Measurements from ENCODE around the gene IRX2. TPM values are rescaled to one million over a fixed set of nuclear protein-coding genes. Genes with fewer than 3 reads are reported as not detected.

Gene IRX2
- total and polyA plus RNA-seq, 2 of the 8 experiments (the other 6 are each of a cell fraction or from before 2014, with no cell fraction given) = 23.4 to 40.4 TPM

DNA sequence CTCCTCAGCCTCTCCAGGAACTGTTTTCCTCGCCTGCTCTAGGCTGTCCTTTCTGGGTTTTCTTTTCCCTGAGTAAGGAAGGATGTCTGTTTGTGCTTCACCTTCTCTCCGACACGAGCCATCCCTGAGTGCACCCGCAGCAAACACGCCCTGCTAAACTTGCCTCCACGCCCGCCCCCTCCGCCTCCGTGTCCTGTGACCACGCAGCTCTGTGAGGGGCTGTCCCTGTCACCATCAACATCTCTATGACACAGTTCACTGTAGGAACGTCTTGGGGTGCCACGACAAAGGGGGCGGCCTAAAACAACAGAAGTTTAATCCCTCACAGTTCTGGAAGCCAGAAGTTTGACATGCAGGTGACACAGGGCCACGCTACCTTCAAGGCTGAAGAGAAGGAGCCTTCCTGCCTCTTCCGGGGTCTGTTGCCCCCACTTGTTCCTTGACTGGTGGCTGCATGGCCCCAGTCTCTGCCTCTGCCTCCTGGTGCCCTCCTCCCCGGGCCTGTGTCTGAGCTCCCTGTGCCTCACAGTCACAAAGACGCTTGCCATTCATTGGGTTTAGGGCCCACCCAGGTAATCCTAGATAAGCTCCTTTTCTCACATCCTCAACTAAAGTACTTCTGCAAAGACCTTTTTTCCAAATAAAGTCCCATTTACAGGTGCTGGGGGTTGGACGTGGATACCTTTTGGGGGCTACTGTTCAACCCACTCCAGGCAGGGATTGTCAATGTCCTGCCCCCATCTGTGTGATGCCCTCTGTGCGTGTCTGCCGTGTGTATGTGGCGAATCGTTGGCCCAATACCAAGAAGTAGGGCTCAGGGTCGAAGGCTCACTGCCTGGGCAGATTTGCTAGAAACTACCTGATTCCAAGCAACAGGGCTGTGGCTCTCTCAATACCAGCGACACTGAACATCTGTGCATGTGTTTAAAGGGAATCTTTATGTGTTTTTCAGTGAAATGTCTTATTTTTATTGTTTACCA, 39.7 kb downstream of the IRX2 start:
- peak overlapping the region; percentile 39; the same call in 1 of the 2 replicates for H2BK12ac ChIP-seq (ENCODE audit: low read depth, low read length)
- no peak overlapping the region for H3K27ac ChIP-seq (ENCODE audit: low read depth, low read length)
- ChIA-PET CTCF (ENCODE audit: partially characterized antibody) (interaction anchor here (0.6 to 1.9 kb wide), 6 partner anchors 9 to 408 kb away, joined by 3 to 7 read pairs (median 4); no protein-coding TSS in a partner anchor), POLR2A (ENCODE audit: partially characterized antibody) (no interaction called here)
- H3K14ac ChIP-seq (ENCODE audit: insufficient read length) = no peak overlapping the region
- H4K5ac ChIP-seq (ENCODE audit: insufficient read length, low read depth, low read length) = no peak overlapping the region
- DNase-seq (ENCODE audit: low read depth in 1 of 2, low spot score in 2 of 2) = no peak
- no peak overlapping the region for H2AFZ ChIP-seq (ENCODE audit: low read length)
- H3K18ac ChIP-seq (ENCODE audit: extremely low read depth, low read length) = peak overlapping the region; percentile 19
- H2BK20ac ChIP-seq (ENCODE audit: low read length) = no peak overlapping the region
- no peaks in the 10 kb centered on the region for H3K79me2 ChIP-seq (ENCODE audit: control insufficient read depth in 1 of 2, insufficient read depth in 2 of 2, low read length in 2 of 2)
- no peak overlapping the region for H2AK5ac ChIP-seq (ENCODE audit: low read depth, low read length)
- H3K4me3 ChIP-seq (ENCODE audit: extremely low read depth in 1 of 4, insufficient read depth in 2 of 4, low read depth in 3 of 4, low read length in 4 of 4) = no peak overlapping the region
- H3K4me1 ChIP-seq (replicated peaks in 1 of 4; ENCODE audit: control insufficient read depth in 3 of 4, insufficient read depth in 4 of 4, low read length in 3 of 4) = peaks cover 0 to 6% (median 1%) of the 10 kb centered on the region in 4 experiments; a peak in 4 of 7 replicates
- FAIRE-seq = no peak
- no peak overlapping the region for H4K8ac ChIP-seq (ENCODE audit: extremely low read depth, insufficient read depth, low read length)
- H3K23ac ChIP-seq (ENCODE audit: insufficient read length) = no peak overlapping the region
- no peaks in the 10 kb centered on the region for H4K20me1 ChIP-seq (replicated peaks in 1 of 2; ENCODE audit: control insufficient read depth in 1 of 2, insufficient read depth in 2 of 2, low read length in 2 of 2)
- no peaks in the 10 kb centered on the region for H3K27me3 ChIP-seq (replicated peaks in 1 of 4; ENCODE audit: control insufficient read depth in 3 of 4, extremely low read depth in 1 of 4, insufficient read depth in 3 of 4, low read length in 3 of 4)
- H3K9me3 ChIP-seq (ENCODE audit: insufficient read depth in 2 of 2, low read depth in 1 of 2, low read length in 1 of 2) = no peaks in the 10 kb centered on the region; a peak in 1 of 4 replicates
- no peak overlapping the region for H2BK5ac ChIP-seq (ENCODE audit: low read depth, low read length)
- no peak overlapping the region for H3K4me2 ChIP-seq (ENCODE audit: insufficient read depth in 1 of 2, low read depth in 2 of 2, low read length in 2 of 2)
- no peaks in the 10 kb centered on the region for H3K36me3 ChIP-seq (ENCODE audit: control insufficient read depth in 2 of 4, insufficient read depth in 4 of 4, low read length in 3 of 4)
- H3K4ac ChIP-seq (replicated peaks; ENCODE audit: insufficient read length, low read depth, low read length) = no peak overlapping the region
- no peak overlapping the region for H2BK120ac ChIP-seq (replicated peaks; ENCODE audit: low read depth, low read length)
- 90% methylated on average over 23 of the region's 24 CpGs; no CpG with 5 or more reads in 1 of the 2 experiments for WGBS, 2 experiments (ENCODE audit: extremely low coverage in 1 of 2, insufficient coverage in 1 of 2, insufficient read length in 1 of 2, insufficient replicate concordance in 2 of 2, low coverage in 1 of 2, low lambda C conversion rate in 2 of 2, missing lambda C conversion rate in 1 of 2)
- H3K56ac ChIP-seq (replicated peaks; ENCODE audit: insufficient read length, low read depth, low read length) = no peak overlapping the region
- no peak overlapping the region for H3K9ac ChIP-seq (replicated peaks in 1 of 4; ENCODE audit: extremely low read depth in 1 of 4, low read depth in 3 of 4, low read length in 3 of 4)
- H2BK15ac ChIP-seq (ENCODE audit: low read length) = no peak overlapping the region
- no peak overlapping the region for H4K91ac ChIP-seq (replicated peaks; ENCODE audit: insufficient read length, low read length)
- H3K79me1 ChIP-seq (ENCODE audit: low read depth, low read length) = no peaks in the 10 kb centered on the region
- H3K23me2 ChIP-seq (ENCODE audit: low read depth, low read length) = no peaks in the 10 kb centered on the region
- TF ChIP-seq EZH2 (IDR thresholded peaks at IDR 0.05; ENCODE audit: low read depth, low read length, severe bottlenecking) (no peak), RBBP5 (IDR thresholded peaks at IDR 0.05; ENCODE audit: borderline replicate concordance, low read depth, low read length) (no peak), SAP30 (IDR thresholded peaks at IDR 0.05; ENCODE audit: insufficient read depth, insufficient replicate concordance, low read length) (no peak), POLR2A (IDR thresholded peaks at IDR 0.05; ENCODE audit: control extremely low read depth in 1 of 2, low read depth in 2 of 2, low read length in 2 of 2) (no peak), PHF8 (conservative IDR thresholded peaks at IDR 0.05; ENCODE audit: low read depth, low read length) (no peak), HDAC6 (IDR thresholded peaks at IDR 0.05; ENCODE audit: low read depth, low read length) (no peak), ASH2L (IDR thresholded peaks at IDR 0.05; ENCODE audit: low read length) (no peak), MAFK (IDR thresholded peaks at IDR 0.05; ENCODE audit: low read depth, low read length) (no peak)
- TF ChIP-seq, protein P1, sequence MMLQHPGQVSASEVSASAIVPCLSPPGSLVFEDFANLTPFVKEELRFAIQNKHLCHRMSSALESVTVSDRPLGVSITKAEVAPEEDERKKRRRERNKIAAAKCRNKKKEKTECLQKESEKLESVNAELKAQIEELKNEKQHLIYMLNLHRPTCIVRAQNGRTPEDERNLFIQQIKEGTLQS (IDR thresholded peaks at IDR 0.05; ENCODE audit: insufficient read depth, low read depth, low read length) = no peak
- TF ChIP-seq, protein P2, sequence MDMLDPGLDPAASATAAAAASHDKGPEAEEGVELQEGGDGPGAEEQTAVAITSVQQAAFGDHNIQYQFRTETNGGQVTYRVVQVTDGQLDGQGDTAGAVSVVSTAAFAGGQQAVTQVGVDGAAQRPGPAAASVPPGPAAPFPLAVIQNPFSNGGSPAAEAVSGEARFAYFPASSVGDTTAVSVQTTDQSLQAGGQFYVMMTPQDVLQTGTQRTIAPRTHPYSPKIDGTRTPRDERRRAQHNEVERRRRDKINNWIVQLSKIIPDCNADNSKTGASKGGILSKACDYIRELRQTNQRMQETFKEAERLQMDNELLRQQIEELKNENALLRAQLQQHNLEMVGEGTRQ (IDR thresholded peaks at IDR 0.05; ENCODE audit: low read length) = no peak
